A549 (cell line): ENCODE data around the gene RTEL1.

ENCODE experiments used
- CBX2 ChIP-seq: fragments of 200-600 bp; sonication (generic); IDR thresholded peaks from 2 replicates; pipeline ENCODE4 v1.6.1; 2016; ENCODE audit warnings: low read depth, mild to moderate bottlenecking, borderline replicate concordance
- CBX8 ChIP-seq: fragments of 200-600 bp; sonication (generic); IDR thresholded peaks from 2 replicates; pipeline ENCODE4 v1.6.1; 2016
- CEBPB ChIP-seq, 2 experiments: fragments of >200 bp in 1 of 2; sonication (Bioruptor Twin) in 1 of 2; formaldehyde crosslinking in 1 of 2; IDR thresholded peaks; 2 replicates each; pipeline ENCODE4 v1.6.1; 2012 to 2016
- EP300 ChIP-seq, 2 experiments: fragments of >200 bp; sonication (Bioruptor Twin); formaldehyde crosslinking; IDR thresholded peaks; 2 replicates in 1 of 2; 3 replicates in 1 of 2; pipeline ENCODE4 v1.6.1; 2016 to 2017
- HOXA7 ChIP-seq: fragments of 250-450 bp; sonication (Bioruptor Pico); IDR thresholded peaks from 2 replicates; pipeline ENCODE4 v1.5.0; 2020; ENCODE audit warnings: mild to moderate bottlenecking, moderate library complexity
- JUN ChIP-seq, 2 experiments: fragments of >200 bp; sonication (Bioruptor Twin); formaldehyde crosslinking; IDR thresholded peaks; 2 replicates in 1 of 2; 3 replicates in 1 of 2; pipeline ENCODE4 v1.6.1; 2016 to 2017
- MAFK ChIP-seq: fragments of 450-650 bp; IDR thresholded peaks from 2 replicates; pipeline ENCODE4 v1.6.1; 2014; ENCODE audit not compliant: partially characterized antibody
- POLR2A ChIP-seq: IDR thresholded peaks from 2 replicates; pipeline ENCODE4 v1.6.1; 2012; ENCODE audit warnings: mild to moderate bottlenecking, low read length
- TF ChIP-seq, protein P1 (sequence below): fragments of >200 bp; sonication (Bioruptor Twin); formaldehyde crosslinking; IDR thresholded peaks from 3 replicates; pipeline ENCODE4 v1.5.1; 2016
- TF ChIP-seq, protein P2 (sequence below): fragments of 450-650 bp; IDR thresholded peaks from 2 replicates; pipeline ENCODE4 v1.6.1; 2014; ENCODE audit warnings: antibody characterized with exemption
- TF ChIP-seq, protein P3 (sequence below): fragments of 150-350 bp; IDR thresholded peaks from 2 replicates; pipeline ENCODE4 v1.6.1; 2014; ENCODE audit warnings: low read depth, mild to moderate bottlenecking, low read length

DNA sequence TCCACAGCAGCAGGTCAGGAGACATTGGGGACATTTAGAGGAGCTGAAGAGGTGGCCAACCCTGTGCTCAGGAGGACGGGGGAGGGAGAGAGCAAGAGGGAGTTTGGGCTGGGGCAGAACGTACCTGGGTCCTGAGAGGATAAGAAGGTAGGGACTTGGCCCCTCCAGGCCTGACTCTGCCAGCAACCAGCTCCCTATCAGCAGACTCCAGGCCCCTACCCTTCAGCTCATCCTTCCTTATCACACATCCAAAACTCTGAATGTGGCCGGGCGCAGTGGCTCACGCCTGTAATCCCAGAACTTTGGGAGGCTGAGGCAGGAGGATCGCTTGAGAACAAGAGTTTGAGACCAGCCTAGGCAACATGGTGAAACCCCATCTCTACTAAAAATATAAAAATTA is 9.9 kb upstream of the RTEL1 start:
- no peak for TF ChIP-seq HOXA7 (CRISPR knock-in tag)
- TF ChIP-seq, protein P1, sequence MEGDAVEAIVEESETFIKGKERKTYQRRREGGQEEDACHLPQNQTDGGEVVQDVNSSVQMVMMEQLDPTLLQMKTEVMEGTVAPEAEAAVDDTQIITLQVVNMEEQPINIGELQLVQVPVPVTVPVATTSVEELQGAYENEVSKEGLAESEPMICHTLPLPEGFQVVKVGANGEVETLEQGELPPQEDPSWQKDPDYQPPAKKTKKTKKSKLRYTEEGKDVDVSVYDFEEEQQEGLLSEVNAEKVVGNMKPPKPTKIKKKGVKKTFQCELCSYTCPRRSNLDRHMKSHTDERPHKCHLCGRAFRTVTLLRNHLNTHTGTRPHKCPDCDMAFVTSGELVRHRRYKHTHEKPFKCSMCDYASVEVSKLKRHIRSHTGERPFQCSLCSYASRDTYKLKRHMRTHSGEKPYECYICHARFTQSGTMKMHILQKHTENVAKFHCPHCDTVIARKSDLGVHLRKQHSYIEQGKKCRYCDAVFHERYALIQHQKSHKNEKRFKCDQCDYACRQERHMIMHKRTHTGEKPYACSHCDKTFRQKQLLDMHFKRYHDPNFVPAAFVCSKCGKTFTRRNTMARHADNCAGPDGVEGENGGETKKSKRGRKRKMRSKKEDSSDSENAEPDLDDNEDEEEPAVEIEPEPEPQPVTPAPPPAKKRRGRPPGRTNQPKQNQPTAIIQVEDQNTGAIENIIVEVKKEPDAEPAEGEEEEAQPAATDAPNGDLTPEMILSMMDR = no peak
- TF ChIP-seq JUN (IDR thresholded peaks at IDR 0.05) = no peak
- TF ChIP-seq EP300 (IDR thresholded peaks at IDR 0.05) = no peak
- TF ChIP-seq CBX2 = no peak
- no peak for TF ChIP-seq MAFK
- no peak for TF ChIP-seq CEBPB (IDR thresholded peaks at IDR 0.05)
- TF ChIP-seq, protein P2, sequence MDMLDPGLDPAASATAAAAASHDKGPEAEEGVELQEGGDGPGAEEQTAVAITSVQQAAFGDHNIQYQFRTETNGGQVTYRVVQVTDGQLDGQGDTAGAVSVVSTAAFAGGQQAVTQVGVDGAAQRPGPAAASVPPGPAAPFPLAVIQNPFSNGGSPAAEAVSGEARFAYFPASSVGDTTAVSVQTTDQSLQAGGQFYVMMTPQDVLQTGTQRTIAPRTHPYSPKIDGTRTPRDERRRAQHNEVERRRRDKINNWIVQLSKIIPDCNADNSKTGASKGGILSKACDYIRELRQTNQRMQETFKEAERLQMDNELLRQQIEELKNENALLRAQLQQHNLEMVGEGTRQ = no peak
- no peak for TF ChIP-seq CBX8
- no peak for TF ChIP-seq POLR2A
- TF ChIP-seq, protein P3, sequence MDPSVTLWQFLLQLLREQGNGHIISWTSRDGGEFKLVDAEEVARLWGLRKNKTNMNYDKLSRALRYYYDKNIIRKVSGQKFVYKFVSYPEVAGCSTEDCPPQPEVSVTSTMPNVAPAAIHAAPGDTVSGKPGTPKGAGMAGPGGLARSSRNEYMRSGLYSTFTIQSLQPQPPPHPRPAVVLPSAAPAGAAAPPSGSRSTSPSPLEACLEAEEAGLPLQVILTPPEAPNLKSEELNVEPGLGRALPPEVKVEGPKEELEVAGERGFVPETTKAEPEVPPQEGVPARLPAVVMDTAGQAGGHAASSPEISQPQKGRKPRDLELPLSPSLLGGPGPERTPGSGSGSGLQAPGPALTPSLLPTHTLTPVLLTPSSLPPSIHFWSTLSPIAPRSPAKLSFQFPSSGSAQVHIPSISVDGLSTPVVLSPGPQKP = no peak
